Measurements from ENCODE around the gene PDSS2.
"Not testable (repeated sequence)": the region's sequence is repeated elsewhere in the genome, so short reads cannot be mapped to it uniquely, and the experiment has no call there.

The PDSS2 gene

DNA sequence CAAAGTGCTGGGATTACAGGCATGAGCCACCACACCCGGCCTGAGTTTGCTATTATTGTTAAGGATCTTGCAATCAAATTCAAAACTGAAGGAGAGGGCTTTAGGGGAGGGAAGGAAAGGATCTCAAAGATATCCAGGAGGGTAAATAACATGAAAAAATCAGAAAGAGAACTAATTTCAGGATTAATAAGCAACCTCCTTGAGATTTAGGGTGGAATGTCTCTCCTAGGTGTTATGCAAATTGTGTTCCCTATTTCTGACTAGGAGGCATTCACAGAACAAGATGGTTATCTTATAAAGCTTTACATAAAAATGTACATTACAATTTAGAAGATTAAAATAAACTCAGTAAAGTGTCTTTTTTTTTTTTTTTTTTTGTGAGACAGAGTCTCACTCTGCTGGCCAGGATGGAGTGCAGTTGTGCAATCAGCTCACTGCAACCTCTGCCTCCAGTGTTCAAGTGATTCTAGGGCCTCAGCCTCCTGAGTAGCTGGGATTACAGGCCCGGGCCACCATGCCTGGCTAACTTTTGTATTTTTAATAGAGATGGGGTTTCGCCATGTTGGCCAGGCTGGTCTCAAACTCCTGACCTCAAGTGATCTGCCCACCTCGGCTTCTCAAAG lies 252.0 kb downstream of the PDSS2 start:
- DNase-seq = no peak

DNA sequence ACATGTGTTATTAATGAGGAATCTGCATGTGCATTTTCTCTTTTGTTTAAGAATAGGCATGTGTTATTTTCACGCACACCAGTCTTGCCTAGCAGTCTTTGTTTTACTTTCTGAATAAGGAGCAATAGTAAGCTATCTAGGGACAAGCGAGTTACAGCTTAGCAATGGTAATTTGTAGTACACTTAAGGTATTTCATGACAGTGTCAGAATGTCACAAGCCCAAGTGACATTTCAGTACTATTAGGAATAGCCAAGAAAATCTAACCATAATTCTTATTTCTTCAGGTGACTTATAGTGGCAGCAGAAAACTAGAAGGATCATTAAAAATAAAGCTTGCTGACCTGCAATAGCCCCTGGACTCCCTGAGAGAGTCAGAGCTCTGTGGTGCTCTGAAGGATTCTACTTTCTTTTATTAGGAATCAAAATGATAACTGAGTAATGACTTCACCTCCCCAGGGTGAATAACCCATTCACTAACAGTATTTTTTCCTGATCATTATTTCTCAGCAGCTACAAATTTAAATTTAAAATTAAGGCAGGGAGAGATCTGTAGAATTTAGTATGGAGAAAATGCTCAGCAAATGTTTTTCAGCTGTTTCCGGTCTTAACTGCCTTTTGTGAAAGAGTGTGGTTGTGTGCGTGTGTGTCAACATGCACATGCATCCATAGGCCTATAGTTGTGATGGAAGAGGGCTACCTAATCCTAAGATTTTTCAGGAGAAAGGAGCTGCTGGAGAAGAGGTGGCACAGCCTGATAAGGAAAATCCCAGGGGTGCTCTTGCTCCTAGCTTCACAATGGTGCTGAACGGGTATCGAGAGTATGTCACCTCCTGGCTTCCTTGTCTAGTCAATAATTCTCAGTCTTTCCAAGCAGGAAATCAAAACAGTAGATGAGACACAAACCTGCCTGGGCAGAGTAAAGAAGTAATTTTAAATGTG lies 254.0 kb downstream of the PDSS2 start:
- no peak for DNase-seq

DNA sequence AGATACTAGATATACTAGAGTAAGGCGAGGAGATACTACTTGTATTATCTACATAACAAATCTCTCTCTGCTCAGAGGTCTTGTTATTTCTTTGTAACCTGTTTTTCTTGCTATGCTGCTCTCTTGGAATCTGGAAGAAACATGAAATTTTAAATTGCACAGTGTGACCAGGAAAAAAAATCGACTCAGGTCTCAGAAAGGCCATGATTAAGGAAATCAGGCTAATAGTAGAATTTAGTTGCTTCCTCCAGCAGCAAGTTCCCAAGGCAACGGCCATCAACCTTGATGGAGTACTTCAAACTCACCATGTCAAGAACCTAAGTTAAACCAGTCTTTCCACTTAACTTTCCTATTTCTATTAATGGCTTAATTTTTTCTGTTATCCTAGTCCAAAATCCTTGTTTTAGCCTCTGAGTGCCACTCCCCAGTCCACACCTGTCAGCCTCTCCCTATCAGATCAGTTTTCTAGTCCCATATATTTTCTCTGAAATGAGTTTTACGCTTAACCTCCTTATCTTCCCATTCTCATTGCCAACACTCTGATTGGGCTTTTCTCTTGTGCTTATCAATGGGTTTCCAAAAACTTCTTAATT lies 256.4 kb downstream of the PDSS2 start:
- DNase-seq = no peak

DNA sequence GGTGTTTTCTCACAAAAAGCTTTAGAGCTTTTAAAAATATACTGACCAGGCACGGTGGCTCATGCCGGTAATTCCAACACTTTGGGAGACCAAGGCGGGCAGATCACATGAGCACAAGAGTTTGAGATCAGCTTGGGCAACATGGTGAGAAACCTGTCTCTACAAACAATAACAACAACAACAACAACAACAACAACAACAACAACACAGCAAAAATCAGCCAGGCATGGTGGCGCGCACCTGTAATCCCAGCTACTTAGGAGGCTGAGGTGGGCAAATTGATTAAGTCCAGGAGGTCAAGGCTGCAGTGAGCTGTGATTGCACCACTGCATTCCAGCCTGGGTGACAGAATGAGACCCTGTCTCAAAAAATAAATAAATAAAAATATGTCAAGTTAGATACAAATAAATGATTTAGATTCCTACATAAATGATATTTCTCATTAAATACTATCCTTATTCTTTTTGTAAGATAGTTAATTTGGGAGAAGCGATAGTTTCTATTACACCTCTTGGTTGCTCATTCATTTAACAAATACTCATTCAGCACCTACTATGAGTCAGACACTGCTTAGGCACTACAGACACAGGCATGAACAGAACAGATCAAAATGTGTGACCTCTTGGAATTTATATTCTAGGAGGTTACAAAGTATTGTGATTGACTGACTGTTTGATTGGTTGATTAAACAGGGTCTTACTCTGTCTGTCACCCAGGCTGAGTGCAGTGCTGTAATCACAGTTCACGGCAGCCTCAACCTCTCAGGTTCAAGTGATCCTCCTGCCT lies 260.5 kb downstream of the PDSS2 start:
- DNase-seq = no peak

DNA sequence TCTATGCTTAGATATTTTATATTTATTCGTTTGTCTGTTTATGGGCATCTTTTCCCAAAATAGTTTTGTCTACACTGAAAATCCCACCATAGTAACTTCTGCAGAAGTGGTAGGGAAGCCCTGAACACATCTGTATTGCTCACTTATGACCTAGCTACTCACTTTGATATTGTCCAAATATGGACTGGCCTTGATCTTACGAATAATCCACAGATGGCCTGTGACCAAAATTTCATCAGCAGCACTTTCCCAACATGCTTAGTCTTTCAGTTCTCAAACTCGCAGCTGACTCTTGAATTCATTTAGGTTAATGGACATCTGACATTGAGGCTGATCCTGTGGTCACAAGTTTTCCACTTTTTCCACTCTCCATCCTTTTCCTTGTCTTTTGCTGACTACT lies 263.2 kb downstream of the PDSS2 start:
- DNase-seq = no peak

DNA sequence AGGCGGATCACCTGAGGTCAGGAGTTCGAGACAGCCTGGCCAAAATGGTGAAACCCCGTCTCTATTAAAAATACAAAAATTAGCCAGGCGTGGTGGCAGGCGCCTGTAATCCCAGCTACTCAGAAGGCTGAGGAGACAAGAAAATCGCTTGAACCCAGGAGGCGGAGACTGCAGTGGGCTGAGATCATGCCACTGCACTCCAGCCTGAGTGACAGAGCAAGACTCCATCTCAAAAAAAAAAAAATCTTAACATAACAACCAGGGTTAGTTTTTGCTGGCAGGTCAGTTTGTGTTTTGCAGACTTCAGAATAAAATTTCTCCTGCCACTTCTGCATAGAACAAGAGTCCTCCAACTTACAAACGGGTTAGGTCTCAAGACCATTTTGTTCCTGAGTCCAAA lies 264.6 kb downstream of the PDSS2 start:
- DNase-seq = not testable (repeated sequence)

DNA sequence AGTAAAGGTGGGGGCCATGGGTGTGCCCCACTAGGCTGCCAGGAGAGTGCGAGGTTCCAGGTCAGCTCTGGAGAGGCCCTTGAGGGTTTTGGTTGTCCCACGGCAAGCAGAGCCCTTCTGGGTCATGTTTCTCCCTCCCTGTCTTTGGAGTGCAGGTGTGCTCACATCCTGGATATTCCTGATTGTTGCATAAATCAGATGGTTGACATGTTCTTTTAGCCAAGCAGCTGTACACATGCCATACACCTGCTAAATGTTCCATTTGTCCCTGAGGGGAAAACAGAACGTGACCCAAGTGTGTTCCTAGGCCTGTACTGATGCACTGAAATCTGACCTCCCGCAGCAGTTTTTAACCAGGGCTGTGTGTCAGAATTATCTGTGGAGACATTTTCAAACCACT lies 266.5 kb downstream of the PDSS2 start:
- no peak for DNase-seq

DNA sequence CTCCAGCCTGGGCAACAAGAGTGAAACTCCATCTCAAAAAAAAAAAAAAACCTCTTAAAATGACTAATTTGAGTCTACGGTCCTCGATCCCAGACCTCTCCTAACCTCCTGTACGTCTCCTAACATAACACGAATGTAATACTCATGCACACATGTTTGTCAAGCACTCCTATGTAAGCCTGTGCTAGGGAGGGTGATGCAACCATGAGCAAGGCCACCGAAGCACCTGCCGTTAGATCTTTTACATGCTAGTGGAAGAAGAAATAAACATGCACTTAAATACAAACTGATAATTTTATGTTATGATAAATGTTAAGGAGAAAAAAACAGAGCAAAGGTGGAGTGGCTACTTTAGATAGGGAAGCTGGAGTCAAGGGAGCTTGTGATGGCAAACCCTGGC lies 271.7 kb downstream of the PDSS2 start:
- DNase-seq = no peak

DNA sequence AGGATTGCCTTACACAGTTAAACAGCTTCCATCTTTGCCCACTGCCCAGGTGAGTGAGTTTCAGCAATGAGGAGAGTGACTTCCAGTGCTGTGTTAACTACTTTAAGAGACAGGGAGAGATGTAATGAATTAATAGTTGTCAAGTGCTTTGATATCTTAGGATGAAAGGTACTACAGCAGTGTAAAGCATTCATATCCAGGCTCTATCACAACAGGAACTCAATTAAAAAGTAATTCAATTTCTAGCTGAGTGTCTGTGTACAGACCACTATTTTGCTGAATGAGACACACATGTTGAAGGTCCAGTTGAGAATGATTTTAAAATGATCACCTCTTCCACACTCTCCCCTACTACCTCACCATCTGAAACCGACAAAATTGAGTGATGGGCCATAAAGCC lies 273.3 kb downstream of the PDSS2 start:
- no peak for DNase-seq

DNA sequence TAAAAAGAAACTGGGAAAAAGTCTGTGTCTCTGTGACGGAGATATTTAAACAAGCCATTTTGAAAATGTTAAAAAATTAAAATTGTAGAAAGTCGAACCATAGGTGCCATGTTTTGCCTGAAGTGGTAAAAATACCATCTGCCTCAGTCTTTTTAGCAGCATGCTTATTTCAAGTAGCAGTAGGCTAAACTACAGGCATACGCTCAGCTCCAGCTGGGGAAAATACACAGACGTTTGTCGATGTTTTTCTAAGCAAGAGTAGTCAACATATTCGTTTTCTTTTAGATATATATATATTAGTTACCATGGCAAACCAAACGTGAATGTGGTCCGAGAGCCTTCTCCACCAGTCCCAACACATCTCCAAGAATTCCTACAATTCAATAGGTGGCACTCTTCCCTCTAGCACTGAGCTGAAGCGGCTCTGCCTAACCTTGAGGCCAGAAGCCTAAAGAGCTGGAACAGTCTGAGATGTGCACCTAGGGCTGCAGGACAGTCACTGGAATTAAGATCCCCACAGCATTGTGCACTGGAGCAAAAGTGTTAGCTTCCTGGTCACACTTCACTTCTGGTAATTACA lies 273.9 kb downstream of the PDSS2 start:
- DNase-seq = no peak

DNA sequence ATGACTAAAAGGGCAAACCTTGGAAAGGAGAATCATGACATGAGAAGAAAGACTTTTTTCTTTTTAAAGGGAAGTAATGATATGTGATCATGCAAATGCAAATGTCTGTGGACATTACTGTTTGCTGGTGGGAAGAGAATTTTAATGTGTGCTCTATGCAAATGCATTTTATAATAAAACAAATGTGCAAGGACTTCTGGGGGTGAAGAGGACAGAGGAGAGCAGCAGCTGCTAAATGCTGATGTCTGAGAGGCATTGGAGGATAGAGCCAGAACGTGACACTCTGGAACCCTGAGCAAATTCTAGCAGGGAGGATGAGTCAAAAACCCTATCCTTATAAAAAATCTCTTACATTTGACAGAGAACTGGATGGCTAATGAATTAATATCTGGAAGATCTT lies 274.9 kb downstream of the PDSS2 start:
- no peak for DNase-seq

DNA sequence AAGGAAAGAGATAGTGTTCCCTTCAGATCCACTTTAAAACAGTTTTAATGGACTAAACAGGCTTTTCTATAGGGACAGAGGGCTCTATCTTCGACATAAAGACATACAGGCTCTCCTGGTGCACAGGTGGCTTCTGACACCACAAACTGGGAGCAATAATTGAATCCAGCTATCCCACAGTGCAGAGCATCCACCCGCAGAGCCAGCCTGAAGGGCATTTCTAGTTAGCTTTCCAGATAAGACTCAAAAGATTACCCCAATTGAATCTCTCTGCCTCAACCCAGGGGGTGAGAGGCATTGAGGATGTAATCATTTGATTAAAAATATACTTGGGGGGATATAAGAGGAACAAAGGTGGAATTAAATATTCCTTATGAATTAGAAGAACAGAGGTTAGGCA lies 279.3 kb downstream of the PDSS2 start:
- no peak for DNase-seq

DNA sequence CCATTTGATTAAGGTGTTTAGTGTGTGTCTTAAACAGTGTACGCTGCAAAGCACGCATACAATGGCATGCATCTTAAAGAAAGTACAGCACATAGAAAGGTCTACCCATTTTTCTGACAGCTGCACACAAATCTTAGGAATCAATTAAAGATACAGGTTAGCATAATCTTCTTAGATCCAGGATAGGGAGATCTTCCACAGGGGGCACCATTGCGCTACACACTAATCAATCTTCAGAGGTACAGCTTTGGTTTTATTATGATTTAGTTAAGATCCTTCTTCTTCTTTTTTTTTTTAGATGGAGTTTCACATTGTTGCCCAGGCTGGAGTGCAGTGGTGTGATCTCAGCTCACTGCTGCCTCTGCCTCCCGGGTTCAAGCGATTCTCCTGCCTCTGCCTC lies 280.4 kb downstream of the PDSS2 start:
- DNase-seq = no peak

DNA sequence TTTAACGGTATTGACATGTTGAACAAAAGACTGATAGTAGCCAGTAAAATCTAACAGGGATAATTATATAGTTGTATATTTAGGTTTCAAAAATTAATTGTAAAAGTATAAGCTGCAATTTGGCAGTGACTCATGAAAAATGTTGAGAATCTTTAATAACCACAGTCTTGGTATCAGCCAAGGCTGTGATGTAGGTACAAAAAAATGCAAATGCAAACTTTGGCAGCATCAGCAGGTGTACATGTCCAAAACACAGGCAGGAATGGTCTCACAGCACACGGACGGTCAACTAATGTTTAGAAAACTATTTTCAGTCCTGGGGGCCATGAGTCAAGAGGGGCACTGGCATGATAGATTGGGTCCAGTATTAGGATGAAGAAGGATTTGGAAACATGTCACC lies 285.6 kb downstream of the PDSS2 start:
- DNase-seq = no peak

DNA sequence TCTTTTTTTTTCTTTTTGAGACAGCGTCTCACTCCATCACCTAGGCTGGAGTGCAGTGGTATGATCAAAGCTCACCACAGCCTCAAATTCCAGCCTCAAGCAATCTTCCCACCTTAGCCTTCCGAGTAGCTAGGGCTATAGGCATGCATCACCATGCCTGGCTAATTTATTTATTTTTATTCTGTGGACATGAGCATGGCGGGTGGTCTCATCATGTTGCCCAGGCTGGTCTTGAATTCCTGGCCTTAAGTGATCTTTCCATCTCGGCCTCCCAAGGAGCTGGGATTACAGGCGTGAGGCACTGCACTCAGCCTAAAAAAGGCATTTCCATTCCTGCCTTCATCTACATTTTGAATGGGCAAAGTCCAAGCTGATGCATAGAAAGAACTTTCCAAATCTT lies 287.9 kb downstream of the PDSS2 start:
- no peak for DNase-seq

DNA sequence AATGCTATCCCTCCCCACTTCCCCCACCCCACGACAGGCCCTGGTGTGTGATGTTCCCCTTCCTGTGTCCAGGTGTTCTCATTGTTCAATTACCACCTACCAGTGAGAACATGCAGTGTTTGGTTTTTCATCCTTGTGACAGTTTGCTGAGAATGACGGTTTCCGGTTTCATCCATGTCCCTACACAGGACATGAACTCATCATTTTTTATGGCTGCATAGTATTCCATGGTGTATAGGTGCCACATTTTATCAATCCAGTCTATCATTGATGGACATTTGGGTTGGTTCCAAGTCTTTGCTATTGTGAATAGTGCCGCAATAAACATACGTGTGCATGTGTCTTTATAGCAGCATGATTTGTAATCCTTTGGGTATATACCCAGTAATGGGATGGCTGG lies 295.1 kb downstream of the PDSS2 start:
- DNase-seq = not testable (repeated sequence)

DNA sequence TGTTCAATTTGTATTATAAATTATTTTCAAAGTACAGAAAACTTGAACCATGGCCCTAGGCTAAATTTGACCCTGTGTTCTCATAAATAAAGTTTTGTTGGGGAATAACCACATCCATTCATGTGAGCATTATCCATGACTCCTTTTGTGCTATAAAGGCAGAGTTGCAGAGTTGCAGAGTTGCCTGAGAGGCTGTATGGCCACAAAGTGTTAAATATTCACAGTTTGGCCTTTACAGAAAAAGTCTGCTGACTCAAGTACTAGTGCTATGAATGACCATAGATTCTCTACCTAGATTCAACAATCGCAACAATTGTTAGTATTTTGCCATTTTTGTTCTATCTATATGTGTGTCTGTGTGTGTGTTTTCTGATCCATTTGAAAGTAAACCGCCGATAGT lies 297.8 kb downstream of the PDSS2 start:
- DNase-seq = no peak

DNA sequence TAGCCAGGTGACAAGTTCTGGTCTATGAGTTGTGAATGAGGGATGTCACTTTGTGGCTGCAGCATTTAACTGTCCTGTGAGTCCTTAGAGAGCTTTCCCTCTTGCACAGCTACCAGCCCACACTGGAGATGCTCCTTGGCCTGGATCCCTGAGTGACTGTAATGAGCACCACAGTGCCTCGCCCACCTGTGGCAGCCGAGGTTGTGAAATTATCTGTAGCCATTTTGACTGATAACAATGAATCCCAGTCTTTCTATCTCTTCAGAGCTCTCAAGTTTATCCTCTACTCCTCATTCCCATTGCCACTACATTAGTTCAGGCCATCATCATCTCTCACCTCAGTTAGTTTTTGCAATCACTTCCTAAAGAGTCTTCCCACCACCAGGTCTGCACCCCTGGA lies 302.7 kb downstream of the PDSS2 start:
- no peak for DNase-seq

DNA sequence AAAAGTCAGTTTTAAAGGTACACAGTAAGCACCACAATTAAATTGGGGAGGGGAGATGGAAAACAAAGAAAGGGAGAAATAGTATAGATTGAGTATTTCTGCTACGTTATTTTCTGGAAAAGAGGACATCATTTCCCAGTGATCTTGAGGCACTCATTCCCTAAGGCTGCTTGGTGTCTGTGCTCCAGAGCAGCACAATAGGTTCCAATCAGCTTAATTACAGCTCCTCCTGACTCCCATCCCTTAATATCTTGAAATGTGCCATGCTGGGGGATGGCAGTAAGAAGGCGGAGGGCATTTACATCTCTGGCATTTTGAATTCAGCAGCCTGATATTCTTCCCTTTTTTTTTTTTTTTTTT lies 304.6 kb downstream of the PDSS2 start:
- DNase-seq = no peak

DNA sequence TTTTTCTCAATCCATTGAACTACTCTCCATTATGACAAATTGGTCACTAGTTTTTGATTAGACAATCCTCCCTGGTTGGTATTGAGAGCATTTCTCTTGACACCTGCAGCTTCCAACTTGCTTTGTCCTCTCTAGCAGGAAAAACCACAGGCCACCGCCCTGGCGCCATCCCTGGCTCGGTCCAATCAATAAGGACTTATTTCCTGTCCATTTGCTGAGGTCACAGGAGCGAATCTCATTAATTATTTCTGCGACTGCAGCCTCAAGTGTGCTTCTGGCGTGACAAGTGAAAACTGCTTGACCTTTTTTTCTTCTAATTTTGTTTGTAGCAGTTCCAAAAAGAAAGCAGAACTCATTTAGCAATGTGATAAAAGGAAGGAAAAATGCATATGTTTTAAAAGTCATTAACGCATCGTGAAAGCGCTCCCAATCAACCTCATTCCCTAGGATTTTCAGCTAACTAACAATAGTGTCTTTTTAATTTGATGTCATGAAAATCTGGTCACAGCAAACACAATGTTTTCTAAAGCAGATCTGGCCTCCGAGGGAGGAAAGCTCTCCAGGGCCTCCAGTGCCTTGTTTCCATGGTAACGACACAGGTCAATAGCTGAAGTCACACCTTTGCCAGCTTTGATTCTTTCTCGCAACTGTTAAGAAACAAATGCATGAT lies 305.1 kb downstream of the PDSS2 start:
- no peak for DNase-seq

DNA sequence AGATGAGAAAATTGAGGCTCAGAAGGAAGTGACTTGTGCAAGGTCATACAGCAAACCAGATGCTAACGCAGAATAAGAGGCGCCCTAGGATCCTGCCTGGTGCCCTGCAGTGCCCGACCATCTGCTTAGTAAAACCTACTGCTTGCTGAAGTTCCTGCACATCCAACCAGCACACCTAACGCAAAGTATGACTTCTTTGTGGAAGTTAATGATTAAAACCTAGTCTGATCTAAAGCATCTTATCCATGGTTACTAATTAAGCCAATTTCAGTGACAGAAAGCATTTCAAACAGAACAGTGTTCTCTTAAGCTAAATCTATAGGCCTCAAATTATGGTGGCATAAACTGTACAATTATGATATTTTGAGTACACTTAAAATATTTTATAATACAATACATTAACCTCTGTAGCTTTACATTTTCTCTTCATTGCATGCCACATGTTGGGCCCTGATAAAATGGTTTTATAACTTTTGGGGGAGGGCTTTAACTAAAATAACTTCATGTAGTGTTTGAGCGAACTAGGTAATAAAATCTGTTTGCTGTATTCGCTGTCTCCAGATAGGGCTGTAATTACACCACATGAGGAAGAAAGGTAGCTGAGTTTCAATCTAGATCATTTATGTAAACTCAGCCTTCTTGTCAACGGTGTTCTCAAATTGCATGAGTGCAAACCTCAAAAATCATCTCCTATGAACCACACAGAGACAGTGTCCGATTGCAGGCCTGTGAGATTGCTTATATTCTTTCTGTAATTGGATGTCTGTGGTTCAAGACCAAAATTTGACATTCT lies 306.5 kb downstream of the PDSS2 start:
- no peak for DNase-seq

DNA sequence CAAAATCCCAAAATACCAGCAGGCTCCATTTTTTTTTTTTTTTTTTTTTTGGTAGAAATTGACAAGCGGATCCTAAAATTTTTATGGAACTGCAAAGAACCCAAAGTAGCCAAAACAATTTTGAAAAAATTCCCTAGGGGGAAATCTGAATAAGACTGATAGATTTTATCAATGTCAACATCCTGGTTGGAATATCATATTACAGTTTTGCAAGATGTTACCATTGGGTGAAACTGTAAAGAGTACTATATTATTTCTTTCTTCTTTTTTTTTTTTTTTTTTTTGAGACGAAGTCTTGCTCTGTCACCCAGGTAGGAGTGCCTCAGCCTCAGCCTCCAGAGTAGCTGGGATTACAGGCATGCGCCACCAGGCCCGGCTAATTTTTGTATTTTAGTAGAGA lies 314.7 kb downstream of the PDSS2 start:
- DNase-seq = no peak

Measured in activated CD4-positive, alpha-beta T cell treated with anti-CD3 and anti-CD28 coated beads, Interleukin-2, amount 50 U/mL, for 1 hour (primary cell).